Uterus (tissue), 4 donors: ENCODE measurements around the gene SEPTIN7. TPM values are rescaled to one million over a fixed set of nuclear protein-coding genes. Genes with fewer than 3 reads are reported as not detected.

Source experiments
- DNase-seq, 2 donors: peaks; one replicate each; pipeline ENCODE4 v3.0.0-alpha.2; 2019 to 2020
- H3K27ac ChIP-seq, 2 donors: fragments of 200-600 bp; sonication (generic); 1 replicate in 1 of 2; 2 replicates in 1 of 2; pipeline ENCODE4 v1.5.1; 2016 to 2018
- H3K27me3 ChIP-seq, 2 donors: fragments of 200-600 bp; sonication (generic); one replicate each; pipeline ENCODE4 v1.5.1; 2018 to 2019; ENCODE audit warnings: control low read depth in 1 of 2
- H3K36me3 ChIP-seq, 2 donors: fragments of 200-600 bp; sonication (generic); one replicate each; pipeline ENCODE4 v1.5.1; 2019; ENCODE audit warnings: control low read depth in 1 of 2
- H3K4me1 ChIP-seq, 2 donors: fragments of 200-600 bp; sonication (generic); one replicate each; pipeline ENCODE4 v1.5.1; 2018 to 2019; ENCODE audit warnings: control low read depth in 1 of 2
- H3K4me3 ChIP-seq, 2 donors: fragments of 200-600 bp; sonication (generic); 1 replicate in 1 of 2; 2 replicates in 1 of 2; pipeline ENCODE4 v1.5.1; 2018 to 2019; ENCODE audit warnings: mild to moderate bottlenecking in 1 of 2
- H3K9me3 ChIP-seq, 2 donors: fragments of 200-600 bp; sonication (generic); one replicate each; pipeline ENCODE4 v1.5.1; 2019; ENCODE audit warnings: control low read depth in 1 of 2
- POLR2A ChIP-seq, 2 donors: fragments of 450-650 bp; IDR thresholded peaks; one replicate each; pipeline ENCODE4 v1.6.1; 2016; ENCODE audit warnings: antibody characterized with exemption in 2 of 2, mild to moderate bottlenecking in 1 of 2, moderate library complexity in 1 of 2
- intact Hi-C: fragments of 100-400 bp; cut with DNase I; formaldehyde crosslinking; loops from one replicate; pipeline ENCODE4 v1.15.1; 2023; ENCODE audit warnings: low total_unique reads
- total RNA-seq, 4 donors: library from RNA; depleted of rRNA in 3 of 4; stranded (reverse); fragments of >200 nt in 3 of 4; gene quantifications; one replicate each; pipeline versions ENCODE4 v1.1.0 to v1.2.4, GENCODE V29; 2014 to 2023
- TF ChIP-seq, protein P1 (sequence below), 4 experiments: fragments of 200-600 bp in 2 of 4; fragments of 450-650 bp in 2 of 4; sonication (generic) in 2 of 4; IDR thresholded peaks; one replicate each; pipeline ENCODE4 v1.5.1; 2016 to 2019; ENCODE audit warnings: antibody characterized with exemption in 4 of 4, mild to moderate bottlenecking in 2 of 4, moderate library complexity in 1 of 4
- donor health status: DM: yes; HTN: yes; CAD: no.

The SEPTIN7 gene
- total RNA-seq, 4 donors from 2014 or later = 251 to 503 (median 267) TPM

DNA sequence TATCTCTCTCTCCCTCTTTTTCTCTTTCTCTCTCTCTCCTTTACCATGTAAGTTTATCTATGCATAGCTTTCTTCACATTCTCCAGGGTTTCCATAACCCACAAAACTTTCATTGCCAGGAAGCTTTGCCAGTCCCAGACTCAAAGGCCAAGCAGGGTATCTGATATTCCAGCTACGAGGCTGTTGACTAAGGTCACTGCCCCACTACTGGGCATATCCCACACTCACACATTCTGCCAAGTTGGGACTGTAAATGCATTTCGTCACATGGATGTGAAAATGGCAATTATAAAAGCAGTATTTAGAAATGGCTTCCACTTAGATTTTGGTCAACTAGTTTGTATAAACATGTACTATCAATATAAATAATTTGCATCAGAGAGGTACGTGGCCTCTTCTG, 43.3 kb upstream of the SEPTIN7 start:
- H3K36me3 ChIP-seq = no peaks in the 10 kb centered on the region
- H3K4me1 ChIP-seq = peaks cover 0 to 7% of the 10 kb centered on the region in 2 donors
- H3K9me3 ChIP-seq = no peaks in the 10 kb centered on the region
- intact Hi-C loops = no loop called here
- H3K4me3 ChIP-seq = no peak overlapping the region
- H3K27ac ChIP-seq = no peak overlapping the region
- DNase-seq = no peak
- no peak for TF ChIP-seq POLR2A (IDR thresholded peaks at IDR 0.05)
- TF ChIP-seq, protein P1, sequence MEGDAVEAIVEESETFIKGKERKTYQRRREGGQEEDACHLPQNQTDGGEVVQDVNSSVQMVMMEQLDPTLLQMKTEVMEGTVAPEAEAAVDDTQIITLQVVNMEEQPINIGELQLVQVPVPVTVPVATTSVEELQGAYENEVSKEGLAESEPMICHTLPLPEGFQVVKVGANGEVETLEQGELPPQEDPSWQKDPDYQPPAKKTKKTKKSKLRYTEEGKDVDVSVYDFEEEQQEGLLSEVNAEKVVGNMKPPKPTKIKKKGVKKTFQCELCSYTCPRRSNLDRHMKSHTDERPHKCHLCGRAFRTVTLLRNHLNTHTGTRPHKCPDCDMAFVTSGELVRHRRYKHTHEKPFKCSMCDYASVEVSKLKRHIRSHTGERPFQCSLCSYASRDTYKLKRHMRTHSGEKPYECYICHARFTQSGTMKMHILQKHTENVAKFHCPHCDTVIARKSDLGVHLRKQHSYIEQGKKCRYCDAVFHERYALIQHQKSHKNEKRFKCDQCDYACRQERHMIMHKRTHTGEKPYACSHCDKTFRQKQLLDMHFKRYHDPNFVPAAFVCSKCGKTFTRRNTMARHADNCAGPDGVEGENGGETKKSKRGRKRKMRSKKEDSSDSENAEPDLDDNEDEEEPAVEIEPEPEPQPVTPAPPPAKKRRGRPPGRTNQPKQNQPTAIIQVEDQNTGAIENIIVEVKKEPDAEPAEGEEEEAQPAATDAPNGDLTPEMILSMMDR (IDR thresholded peaks at IDR 0.05) = no peak
- no peaks in the 10 kb centered on the region for H3K27me3 ChIP-seq

DNA sequence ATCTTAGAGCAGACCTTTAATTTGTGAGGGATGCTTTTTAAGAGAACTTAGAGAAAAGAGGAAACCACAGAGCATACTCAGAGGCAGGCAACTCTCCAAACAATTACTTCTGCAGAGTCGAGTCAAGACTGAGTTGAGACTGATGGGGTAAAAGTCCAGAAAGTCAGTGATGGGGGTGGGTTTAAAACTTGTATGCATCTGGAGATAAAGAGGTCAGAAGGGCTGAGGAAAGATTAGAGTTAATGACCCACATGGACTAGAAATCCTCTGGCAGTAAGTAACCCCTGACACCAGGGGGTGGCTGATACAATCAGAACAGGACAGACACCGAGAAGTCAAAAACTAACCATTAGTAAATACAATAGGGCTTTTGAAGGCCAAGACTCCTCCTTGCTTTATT, 42.4 kb upstream of the SEPTIN7 start:
- Histone ChIP-seq H3K4me1 (peaks cover 0 to 6% of the 10 kb centered on the region in 2 donors), H3K27ac (no peak overlapping the region), H3K27me3 (no peaks in the 10 kb centered on the region), H3K4me3 (no peak overlapping the region), H3K36me3 (no peaks in the 10 kb centered on the region), H3K9me3 (no peaks in the 10 kb centered on the region)
- no peak for TF ChIP-seq POLR2A (IDR thresholded peaks at IDR 0.05)
- TF ChIP-seq, protein P1 (IDR thresholded peaks at IDR 0.05) = no peak
- no peak for DNase-seq
- intact Hi-C loops = no loop called here

DNA sequence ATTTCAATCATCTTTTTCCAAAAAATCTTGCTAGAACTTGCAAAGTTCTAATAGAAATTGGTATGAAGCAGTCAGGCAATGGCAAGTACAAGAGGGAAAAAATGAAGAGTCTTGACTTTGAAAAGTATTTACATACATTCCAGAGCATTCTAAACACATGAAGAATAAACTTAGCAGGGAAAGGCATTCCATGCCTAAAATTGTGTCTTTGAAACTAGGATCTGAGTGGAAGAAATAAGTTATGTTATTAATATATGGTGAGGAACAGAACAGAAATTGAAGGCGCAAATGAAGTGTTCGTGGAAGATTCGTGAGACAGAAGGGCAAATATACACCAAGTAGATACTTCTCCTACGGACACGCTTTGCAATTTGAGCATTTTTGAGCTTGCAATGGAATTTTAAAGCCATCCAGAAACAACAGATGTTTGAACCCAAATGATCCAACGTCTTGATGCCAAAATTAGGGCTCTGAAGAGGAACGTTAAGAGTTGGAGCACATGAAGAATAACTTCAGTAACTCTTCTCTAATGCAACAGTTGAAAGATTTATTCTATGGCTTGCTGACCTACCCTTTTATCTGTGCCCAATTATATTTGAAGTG, 40.6 kb upstream of the SEPTIN7 start:
- no peak for TF ChIP-seq POLR2A (IDR thresholded peaks at IDR 0.05)
- TF ChIP-seq, protein P1 (IDR thresholded peaks at IDR 0.05) = no peak
- Histone ChIP-seq H3K36me3 (no peaks in the 10 kb centered on the region), H3K9me3 (no peaks in the 10 kb centered on the region), H3K4me3 (no peak overlapping the region), H3K4me1 (no peaks in the 10 kb centered on the region), H3K27me3 (no peaks in the 10 kb centered on the region), H3K27ac (no peak overlapping the region)
- DNase-seq = no peak
- intact Hi-C loops = no loop called here

DNA sequence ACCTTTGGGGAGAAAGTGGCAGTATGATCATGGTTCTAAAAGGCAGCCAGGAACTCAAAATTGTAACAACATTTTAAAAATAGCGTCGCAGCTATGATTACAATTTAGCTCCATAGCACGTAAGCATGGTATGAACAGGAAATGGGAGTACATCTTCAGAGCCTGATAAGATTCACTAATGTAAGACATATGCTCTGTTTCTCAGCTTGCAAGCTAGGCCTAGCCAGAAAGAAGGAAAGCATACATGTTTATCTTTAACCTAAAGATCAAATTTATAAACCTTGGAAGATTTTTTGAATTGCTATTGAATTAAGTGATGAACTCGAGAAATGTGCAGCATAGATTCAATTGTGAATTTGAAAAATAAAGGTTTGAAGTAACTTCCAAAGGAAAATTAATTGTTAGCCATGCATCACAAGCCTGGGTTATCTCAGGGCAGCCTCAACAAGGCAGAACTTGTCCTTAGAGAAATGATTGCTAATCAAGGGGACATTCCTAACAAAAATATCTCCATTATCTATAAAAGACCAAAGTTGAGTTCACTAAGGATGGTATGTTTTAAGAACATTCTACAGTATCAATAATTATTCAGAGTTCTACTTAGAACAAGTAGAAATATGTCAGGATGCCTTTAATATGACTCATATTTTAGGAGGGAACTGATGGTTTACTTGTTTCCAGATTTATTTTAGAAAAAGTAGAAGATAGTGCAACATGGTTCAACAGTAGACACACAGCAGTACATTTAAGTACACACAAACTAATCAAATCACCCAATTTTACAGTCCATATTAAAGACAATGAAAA, 38.8 kb upstream of the SEPTIN7 start:
- no peaks in the 10 kb centered on the region for H3K27me3 ChIP-seq
- peak overlapping the region; percentile 27 to 36 for H3K27ac ChIP-seq
- intact Hi-C loops = no loop called here
- H3K9me3 ChIP-seq = no peaks in the 10 kb centered on the region
- H3K4me3 ChIP-seq = no peak overlapping the region
- no peak for TF ChIP-seq POLR2A (IDR thresholded peaks at IDR 0.05)
- TF ChIP-seq, protein P1 (IDR thresholded peaks at IDR 0.05) = no peak
- H3K4me1 ChIP-seq = no peaks in the 10 kb centered on the region
- no peaks in the 10 kb centered on the region for H3K36me3 ChIP-seq
- no peak for DNase-seq

DNA sequence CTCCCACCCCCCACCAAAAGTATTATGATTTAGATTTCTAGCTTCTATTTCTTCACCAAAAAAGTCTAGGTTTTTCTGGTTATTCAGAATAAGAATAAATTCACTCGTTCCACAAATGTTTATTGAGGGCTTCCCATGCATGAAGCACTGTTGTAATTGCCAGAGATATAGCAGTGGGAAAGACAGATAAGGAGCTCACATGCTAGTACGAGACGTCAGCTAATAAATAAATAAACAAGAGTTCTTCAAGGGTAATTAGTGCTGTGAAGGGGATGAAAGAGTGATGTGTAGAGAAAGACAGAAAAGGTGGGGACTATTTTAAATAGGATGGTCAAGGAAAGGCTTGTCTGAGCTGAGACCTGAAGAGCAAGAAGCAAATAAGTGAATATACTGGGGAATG, 38.1 kb upstream of the SEPTIN7 start:
- H3K27ac ChIP-seq = peak overlapping the region; percentile 27 to 33
- DNase-seq = no peak
- H3K36me3 ChIP-seq = no peaks in the 10 kb centered on the region
- no peaks in the 10 kb centered on the region for H3K4me1 ChIP-seq
- TF ChIP-seq, protein P1 (IDR thresholded peaks at IDR 0.05) = no peak
- TF ChIP-seq POLR2A (IDR thresholded peaks at IDR 0.05) = no peak
- no peaks in the 10 kb centered on the region for H3K9me3 ChIP-seq
- no peak overlapping the region for H3K4me3 ChIP-seq
- H3K27me3 ChIP-seq = no peaks in the 10 kb centered on the region
- intact Hi-C loops = no loop called here
